ENCODE measurements around the gene WASF2.

WASF2 gene

GRCh38 chr1:27417713-27418112 is 72.3 kb downstream of the WASF2 start:
- no peak for TF ChIP-seq TEAD4 (IDR thresholded peaks at IDR 0.05)
- no peak for TF ChIP-seq YY1 (IDR thresholded peaks at IDR 0.05; ENCODE audit: low read depth)
- no peak for TF ChIP-seq CEBPB (IDR thresholded peaks at IDR 0.05)
- TF ChIP-seq REST (IDR thresholded peaks at IDR 0.05; ENCODE audit: low read depth), result no peak
- no peak for TF ChIP-seq USF1 (IDR thresholded peaks at IDR 0.05)
- no peak for TF ChIP-seq FOXM1 (IDR thresholded peaks at IDR 0.05; ENCODE audit: borderline replicate concordance, low read depth)
- TF ChIP-seq TAF1 (IDR thresholded peaks at IDR 0.05; ENCODE audit: low read depth), result no peak
- TF ChIP-seq ZBTB7A (IDR thresholded peaks at IDR 0.05; ENCODE audit: low read depth), result no peak
- no peak for TF ChIP-seq EGR1 (IDR thresholded peaks at IDR 0.05)
- TF ChIP-seq EP300 (IDR thresholded peaks at IDR 0.05; ENCODE audit: borderline replicate concordance), result no peak
- TF ChIP-seq TCF12 (IDR thresholded peaks at IDR 0.05; ENCODE audit: low read depth), result no peak
- TF ChIP-seq CREB1 (IDR thresholded peaks at IDR 0.05; ENCODE audit: low read depth), result no peak
- no peak for TF ChIP-seq RAD21 (IDR thresholded peaks at IDR 0.05; ENCODE audit: low read depth)
- no peak for TF ChIP-seq NFIC (IDR thresholded peaks at IDR 0.05)
- TF ChIP-seq MAX (IDR thresholded peaks at IDR 0.05), result no peak

- TF ChIP-seq MAX (IDR thresholded peaks at IDR 0.05) (no peak), YY1 (IDR thresholded peaks at IDR 0.05; ENCODE audit: low read depth) (0 out of 2 replicates have a peak, but pooled peaks have one; percentile 38), TEAD4 (IDR thresholded peaks at IDR 0.05) (no peak), TCF12 (IDR thresholded peaks at IDR 0.05; ENCODE audit: low read depth) (no peak), RAD21 (IDR thresholded peaks at IDR 0.05; ENCODE audit: low read depth) (peak; percentile 68), CREB1 (IDR thresholded peaks at IDR 0.05; ENCODE audit: low read depth) (no peak), REST (IDR thresholded peaks at IDR 0.05; ENCODE audit: low read depth) (no peak)
These were observed 73.4 kb downstream of the WASF2 start for GRCh38 chr1:27416387-27417111.

- no peak for TF ChIP-seq REST (IDR thresholded peaks at IDR 0.05; ENCODE audit: low read depth)
- no peak for TF ChIP-seq TEAD4 (IDR thresholded peaks at IDR 0.05)
- no peak for TF ChIP-seq RAD21 (IDR thresholded peaks at IDR 0.05; ENCODE audit: low read depth)
- no peak for TF ChIP-seq EP300 (IDR thresholded peaks at IDR 0.05; ENCODE audit: borderline replicate concordance)
- TF ChIP-seq NFIC (IDR thresholded peaks at IDR 0.05), result no peak
- TF ChIP-seq MAX (IDR thresholded peaks at IDR 0.05), result no peak
- TF ChIP-seq CEBPB (IDR thresholded peaks at IDR 0.05), result no peak
- TF ChIP-seq ZBTB7A (IDR thresholded peaks at IDR 0.05; ENCODE audit: low read depth), result no peak
- TF ChIP-seq EGR1 (IDR thresholded peaks at IDR 0.05), result no peak
- TF ChIP-seq USF1 (IDR thresholded peaks at IDR 0.05), result no peak
- no peak for TF ChIP-seq TAF1 (IDR thresholded peaks at IDR 0.05; ENCODE audit: low read depth)
- no peak for TF ChIP-seq TCF12 (IDR thresholded peaks at IDR 0.05; ENCODE audit: low read depth)
- TF ChIP-seq FOXM1 (IDR thresholded peaks at IDR 0.05; ENCODE audit: borderline replicate concordance, low read depth), result no peak
- TF ChIP-seq CREB1 (IDR thresholded peaks at IDR 0.05; ENCODE audit: low read depth), result no peak
- TF ChIP-seq YY1 (IDR thresholded peaks at IDR 0.05; ENCODE audit: low read depth), result no peak
These were observed 75.9 kb downstream of the WASF2 start for GRCh38 chr1:27414091-27414490.

- TF ChIP-seq CREB1 (IDR thresholded peaks at IDR 0.05; ENCODE audit: low read depth) (no peak), MAX (IDR thresholded peaks at IDR 0.05) (no peak), ZBTB7A (IDR thresholded peaks at IDR 0.05; ENCODE audit: low read depth) (no peak), TEAD4 (IDR thresholded peaks at IDR 0.05) (no peak), REST (IDR thresholded peaks at IDR 0.05; ENCODE audit: low read depth) (no peak), CEBPB (IDR thresholded peaks at IDR 0.05) (no peak), YY1 (IDR thresholded peaks at IDR 0.05; ENCODE audit: low read depth) (no peak), RAD21 (IDR thresholded peaks at IDR 0.05; ENCODE audit: low read depth) (no peak), TAF1 (IDR thresholded peaks at IDR 0.05; ENCODE audit: low read depth) (no peak), FOXM1 (IDR thresholded peaks at IDR 0.05; ENCODE audit: borderline replicate concordance, low read depth) (no peak), TCF12 (IDR thresholded peaks at IDR 0.05; ENCODE audit: low read depth) (no peak), USF1 (IDR thresholded peaks at IDR 0.05) (no peak)
These were observed 77.0 kb downstream of the WASF2 start for GRCh38 chr1:27413004-27413403.

Data from Ishikawa (cell line).